H9 (cell line): ENCODE data around the gene CHRM4. TPM values are rescaled to one million over a fixed set of nuclear protein-coding genes. Genes with fewer than 3 reads are reported as not detected.
A peak's percentile ranks its signal among the peaks of the same experiment; 100 is the strongest.

ENCODE experiments used
- DNase-seq: peaks from one replicate; pipeline ENCODE4 v3.0.0-alpha.2; 2017
- H2AFZ ChIP-seq: one replicate; pipeline ENCODE4 v1.6.1; 2013; ENCODE audit warnings: mild to moderate bottlenecking, low read length, control low read depth, moderate library complexity
- H2AK5ac ChIP-seq: 2 replicates; pipeline ENCODE4 v1.6.1; 2013; ENCODE audit warnings: low read length, control low read depth, mixed read lengths; ENCODE audit not compliant: insufficient read length
- H2BK120ac ChIP-seq: one replicate; pipeline ENCODE4 v1.6.1; 2013; ENCODE audit warnings: low read depth, mild to moderate bottlenecking, low read length, control low read depth, inconsistent platforms; ENCODE audit not compliant: poor library complexity, severe bottlenecking
- H2BK12ac ChIP-seq: 2 replicates; pipeline ENCODE4 v1.6.1; 2013; ENCODE audit warnings: low read length, control low read depth, mixed read lengths, low read depth; ENCODE audit not compliant: insufficient read length
- H2BK15ac ChIP-seq: 2 replicates; pipeline ENCODE4 v1.6.1; 2013; ENCODE audit warnings: low read depth, low read length, control low read depth
- H2BK20ac ChIP-seq: one replicate; pipeline ENCODE4 v1.6.1; 2013; ENCODE audit warnings: low read depth, mild to moderate bottlenecking, low read length, control low read depth, inconsistent platforms; ENCODE audit not compliant: poor library complexity, severe bottlenecking
- H2BK5ac ChIP-seq: 2 replicates; pipeline ENCODE4 v1.6.1; 2013; ENCODE audit warnings: low read length, control low read depth, mixed read lengths; ENCODE audit not compliant: insufficient read length
- H3K14ac ChIP-seq: 2 replicates; pipeline ENCODE4 v1.6.1; 2013; ENCODE audit warnings: low read length, control low read depth; ENCODE audit not compliant: insufficient read depth
- H3K18ac ChIP-seq: 2 replicates; pipeline ENCODE4 v1.6.1; 2013; ENCODE audit warnings: low read depth, mild to moderate bottlenecking, mixed read lengths, low read length, control low read depth; ENCODE audit not compliant: insufficient read length
- H3K23ac ChIP-seq: 2 replicates; pipeline ENCODE4 v1.6.1; 2013; ENCODE audit warnings: low read length, control low read depth, mixed read lengths, low read depth; ENCODE audit not compliant: insufficient read length
- H3K23me2 ChIP-seq: 2 replicates; pipeline ENCODE4 v1.6.1; 2013; ENCODE audit warnings: low read depth, mild to moderate bottlenecking, mixed read lengths, low read length, control low read depth; ENCODE audit not compliant: insufficient read length, poor library complexity, severe bottlenecking
- H3K27ac ChIP-seq: 2 replicates; pipeline ENCODE4 v1.5.1; 2013; ENCODE audit warnings: low read length, control low read depth, mixed read lengths, low read depth; ENCODE audit not compliant: insufficient read length
- H3K27me3 ChIP-seq: 2 replicates; pipeline ENCODE4 v1.6.1; 2013; ENCODE audit warnings: low read length, control low read depth, inconsistent platforms; ENCODE audit not compliant: insufficient read depth
- H3K4ac ChIP-seq: 2 replicates; pipeline ENCODE4 v1.6.1; 2013; ENCODE audit warnings: low read depth, mild to moderate bottlenecking, control low read depth, inconsistent platforms, low read length, moderate library complexity
- H3K4me1 ChIP-seq: 2 replicates; pipeline ENCODE4 v1.6.1; 2013; ENCODE audit warnings: low read length, control low read depth, inconsistent platforms; ENCODE audit not compliant: insufficient read depth
- H3K4me2 ChIP-seq: 2 replicates; pipeline ENCODE4 v1.6.1; 2013; ENCODE audit warnings: low read length, control low read depth, mixed read lengths; ENCODE audit not compliant: insufficient read length, insufficient read depth
- H3K56ac ChIP-seq: 2 replicates; pipeline ENCODE4 v1.6.1; 2013; ENCODE audit warnings: low read depth, mild to moderate bottlenecking, mixed read lengths, low read length, control low read depth; ENCODE audit not compliant: insufficient read length
- H3K79me1 ChIP-seq: 2 replicates; pipeline ENCODE4 v1.6.1; 2013; ENCODE audit warnings: low read depth, mild to moderate bottlenecking, moderate library complexity, low read length, control low read depth, inconsistent platforms; ENCODE audit not compliant: insufficient read depth, poor library complexity, severe bottlenecking
- H3K79me2 ChIP-seq: 2 replicates; pipeline ENCODE4 v1.6.1; 2013; ENCODE audit warnings: low read length, control low read depth, inconsistent platforms; ENCODE audit not compliant: insufficient read depth
- H3K9ac ChIP-seq: 2 replicates; pipeline ENCODE4 v1.6.1; 2013; ENCODE audit warnings: low read length, control low read depth, mixed read lengths; ENCODE audit not compliant: insufficient read length; ENCODE audit errors: extremely low read depth
- H3K9me3 ChIP-seq: one replicate; pipeline ENCODE4 v1.6.1; 2013; ENCODE audit warnings: low read depth, low read length, inconsistent platforms; ENCODE audit not compliant: control insufficient read depth
- H3T11ph ChIP-seq: one replicate; pipeline ENCODE4 v1.6.1; 2013; ENCODE audit warnings: mild to moderate bottlenecking, low read length, control low read depth, inconsistent platforms
- H4K20me1 ChIP-seq: one replicate; pipeline ENCODE4 v1.6.1; 2013; ENCODE audit not compliant: control insufficient read depth, insufficient read length, insufficient read depth
- H4K5ac ChIP-seq: 2 replicates; pipeline ENCODE4 v1.6.1; 2013; ENCODE audit warnings: low read depth, mild to moderate bottlenecking, mixed read lengths, low read length, control low read depth; ENCODE audit not compliant: insufficient read length
- H4K8ac ChIP-seq: replicated peaks from 2 replicates; pipeline ENCODE4 v1.6.1; 2013; ENCODE audit warnings: low read length, control low read depth, mixed read lengths, low read depth; ENCODE audit not compliant: insufficient read length
- H4K91ac ChIP-seq: 2 replicates; pipeline ENCODE4 v1.6.1; 2013; ENCODE audit warnings: low read depth, mild to moderate bottlenecking, moderate library complexity, mixed read lengths, low read length, control low read depth; ENCODE audit not compliant: insufficient read length
- H3K27ac Mint-ChIP-seq, 3 experiments: 2 replicates in 2 of 3; 3 replicates in 1 of 3; pipeline ENCODE4 v1.8.0; 2020 to 2021; ENCODE audit warnings: mixed read lengths in 3 of 3, mild to moderate bottlenecking in 1 of 3, moderate library complexity in 1 of 3
- H3K27me3 Mint-ChIP-seq: 2 replicates; pipeline ENCODE4 v1.8.0; 2021; ENCODE audit warnings: low read depth, mild to moderate bottlenecking, moderate library complexity, mixed read lengths
- H3K36me3 Mint-ChIP-seq, 3 experiments: 2 replicates in 2 of 3; 3 replicates in 1 of 3; pipeline ENCODE4 v1.8.0; 2020 to 2021; ENCODE audit warnings: low read depth in 3 of 3, mixed read lengths in 3 of 3; ENCODE audit not compliant: insufficient read depth in 1 of 3
- H3K4me1 Mint-ChIP-seq, 2 experiments: 2 replicates each; pipeline ENCODE4 v1.8.0; 2020; ENCODE audit warnings: mixed read lengths in 2 of 2
- H3K4me3 Mint-ChIP-seq, 2 experiments: 2 replicates in 1 of 2; 3 replicates in 1 of 2; pipeline ENCODE4 v1.8.0; 2020 to 2021; ENCODE audit warnings: mild to moderate bottlenecking in 2 of 2, mixed read lengths in 2 of 2, moderate library complexity in 1 of 2
- H3K9me3 Mint-ChIP-seq, 2 experiments: 2 replicates in 1 of 2; 3 replicates in 1 of 2; pipeline ENCODE4 v1.8.0; 2020; ENCODE audit warnings: mild to moderate bottlenecking in 2 of 2, mixed read lengths in 2 of 2, moderate library complexity in 1 of 2
- whole genome bisulfite sequencing: extraction: QIAGEN DNeasy Blood & Tissue Kit; methylation state at CpG from one replicate; pipeline ENCODE4 v1.1.7; 2013; ENCODE audit warnings: missing lambda C conversion rate, low lambda C conversion rate, mixed read lengths; ENCODE audit not compliant: insufficient read length; ENCODE audit errors: extremely low coverage; 5-methylcytosine and 5-hydroxymethylcytosine counted together
- total RNA-seq: library from RNA; stranded (reverse); gene quantifications from 2 replicates; pipeline ENCODE4 v1.2.1, GENCODE V29; 2021
- TF ChIP-seq, protein P1 (sequence below): fragments of 200-600 bp; sonication (generic); conservative IDR thresholded peaks from 3 replicates; pipeline ENCODE4 v1.8.0; 2021; ENCODE audit warnings: antibody characterized with exemption, mild to moderate bottlenecking

CHRM4 gene
- total RNA-seq, 1 experiment from 2014 or later: 1.0 TPM

DNA sequence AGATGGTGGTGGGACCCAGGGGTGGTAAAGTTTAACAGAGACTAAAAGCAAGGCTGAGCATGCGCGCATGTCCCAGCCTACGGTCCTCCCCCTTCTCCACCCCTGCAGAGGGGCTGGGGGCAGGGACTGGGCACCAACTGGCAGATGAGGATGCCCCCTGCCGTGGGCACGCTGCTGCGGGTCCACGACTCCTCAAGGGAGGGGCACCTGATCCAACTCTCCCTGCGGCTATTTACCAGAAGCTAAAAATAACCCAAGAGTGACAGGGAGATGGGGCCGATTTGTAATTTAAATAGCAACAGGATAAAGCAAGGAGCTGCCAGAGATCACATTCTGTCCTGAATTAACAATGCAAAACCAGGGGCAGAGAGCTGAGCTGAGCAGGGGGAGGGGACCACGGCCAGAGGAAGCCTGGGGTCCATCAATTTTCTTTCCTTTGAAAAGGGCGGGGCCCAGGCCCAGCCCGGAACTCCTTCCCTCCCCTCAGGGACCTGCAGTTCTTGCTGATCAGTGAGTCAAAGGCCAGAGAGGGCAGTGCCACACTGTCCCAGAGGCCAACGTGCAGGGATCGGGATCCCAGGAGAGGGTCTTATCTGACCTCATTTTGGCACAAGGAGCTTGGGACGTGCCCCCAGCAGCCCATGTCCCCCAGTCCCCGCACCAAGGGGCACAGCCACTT, 52.4 kb downstream of the CHRM4 start:
- H2BK120ac ChIP-seq: no peak overlapping the region
- TF ChIP-seq, protein P1, sequence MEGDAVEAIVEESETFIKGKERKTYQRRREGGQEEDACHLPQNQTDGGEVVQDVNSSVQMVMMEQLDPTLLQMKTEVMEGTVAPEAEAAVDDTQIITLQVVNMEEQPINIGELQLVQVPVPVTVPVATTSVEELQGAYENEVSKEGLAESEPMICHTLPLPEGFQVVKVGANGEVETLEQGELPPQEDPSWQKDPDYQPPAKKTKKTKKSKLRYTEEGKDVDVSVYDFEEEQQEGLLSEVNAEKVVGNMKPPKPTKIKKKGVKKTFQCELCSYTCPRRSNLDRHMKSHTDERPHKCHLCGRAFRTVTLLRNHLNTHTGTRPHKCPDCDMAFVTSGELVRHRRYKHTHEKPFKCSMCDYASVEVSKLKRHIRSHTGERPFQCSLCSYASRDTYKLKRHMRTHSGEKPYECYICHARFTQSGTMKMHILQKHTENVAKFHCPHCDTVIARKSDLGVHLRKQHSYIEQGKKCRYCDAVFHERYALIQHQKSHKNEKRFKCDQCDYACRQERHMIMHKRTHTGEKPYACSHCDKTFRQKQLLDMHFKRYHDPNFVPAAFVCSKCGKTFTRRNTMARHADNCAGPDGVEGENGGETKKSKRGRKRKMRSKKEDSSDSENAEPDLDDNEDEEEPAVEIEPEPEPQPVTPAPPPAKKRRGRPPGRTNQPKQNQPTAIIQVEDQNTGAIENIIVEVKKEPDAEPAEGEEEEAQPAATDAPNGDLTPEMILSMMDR: no peak
- peaks cover 4% of the 10 kb centered on the region; the same call in 1 of the 2 replicates for H3K27me3 ChIP-seq
- H2BK15ac ChIP-seq: no peak overlapping the region
- no peak overlapping the region for H2AFZ ChIP-seq
- H3K79me2 ChIP-seq: no peaks in the 10 kb centered on the region
- no peaks in the 10 kb centered on the region for H3K23me2 ChIP-seq
- Mint-ChIP-seq H3K4me1 (peaks cover 81 to 96% of the 10 kb centered on the region in 2 experiments), H3K36me3 (no peaks in the 10 kb centered on the region; a peak in 1 of 7 replicates), H3K27me3 (peaks cover 16% of the 10 kb centered on the region), H3K9me3 (no peaks in the 10 kb centered on the region), H3K27ac (peak overlapping the region; percentile 90 to 98 (median 98)), H3K4me3 (peak overlapping the region; percentile 45 to 74)
- no peaks in the 10 kb centered on the region for H3K79me1 ChIP-seq
- H4K91ac ChIP-seq: no peak overlapping the region
- H4K20me1 ChIP-seq: no peaks in the 10 kb centered on the region
- peaks cover 38% of the 10 kb centered on the region for H3K4me1 ChIP-seq
- H4K5ac ChIP-seq: no peak overlapping the region
- H2BK20ac ChIP-seq: no peak overlapping the region
- no peak overlapping the region for H3T11ph ChIP-seq
- H3K18ac ChIP-seq: peak overlapping the region; percentile 35
- H3K56ac ChIP-seq: no peak overlapping the region
- no peak overlapping the region for H3K23ac ChIP-seq
- H3K9ac ChIP-seq: no peak overlapping the region
- peak overlapping the region; percentile 6 for H2BK5ac ChIP-seq
- peak overlapping the region; percentile 53 for H3K27ac ChIP-seq
- peak overlapping the region; percentile 67 for H3K14ac ChIP-seq
- peak overlapping the region; percentile 17 for H3K4me2 ChIP-seq
- H4K8ac ChIP-seq: no peak overlapping the region
- no CpG with 5 or more reads among the region's 16 CpGs for WGBS
- no peak overlapping the region for H3K4ac ChIP-seq
- no peaks in the 10 kb centered on the region for H3K9me3 ChIP-seq
- H2BK12ac ChIP-seq: no peak overlapping the region
- DNase-seq: peak; percentile 96
- no peak overlapping the region for H2AK5ac ChIP-seq
